Kidney (tissue), 14 donors: ENCODE results near the gene NME8. TPM values are rescaled to one million over a fixed set of nuclear protein-coding genes. Genes with fewer than 3 reads are reported as not detected.

Experiments
- DNase-seq, 5 donors: peaks; one replicate each; pipeline ENCODE4 v3.0.0-alpha.2; 2013 to 2020
- FAIRE-seq: peaks from 2 replicates; lab custom pipeline; 2012; peaks lifted over from hg19 to GRCh38; lab: Jason Lieb, UNC
- H3K27ac ChIP-seq, 2 donors: one replicate each; pipeline ENCODE4 v1.7.0; 2013; ENCODE audit warnings: low read depth in 2 of 2, low read length in 2 of 2, inconsistent platforms in 1 of 2
- H3K27me3 ChIP-seq: one replicate; pipeline ENCODE4 v1.7.1; 2013; ENCODE audit warnings: low read length, inconsistent platforms; ENCODE audit not compliant: control insufficient read depth, insufficient read depth
- H3K36me3 ChIP-seq, 3 donors: one replicate each; pipeline versions ENCODE4 v1.7.0 to v1.7.1; 2013; ENCODE audit warnings: low read length in 3 of 3, control low read depth in 1 of 3, inconsistent platforms in 1 of 3; ENCODE audit not compliant: insufficient read depth in 3 of 3, control insufficient read depth in 2 of 3
- H3K4me1 ChIP-seq, 3 donors: one replicate each; pipeline versions ENCODE4 v1.7.0 to v1.7.1; 2013; ENCODE audit warnings: low read length in 3 of 3, inconsistent platforms in 1 of 3, low read depth in 1 of 3; ENCODE audit not compliant: control insufficient read depth in 2 of 3, insufficient read depth in 2 of 3
- H3K4me3 ChIP-seq, 3 donors: one replicate each; pipeline versions ENCODE4 v1.7.0 to v1.8.1; 2013; ENCODE audit warnings: low read length in 3 of 3, control low read depth in 1 of 3, inconsistent platforms in 1 of 3
- H3K9ac ChIP-seq, 3 donors: one replicate each; pipeline versions ENCODE4 v1.7.0 to v1.7.1; 2013; ENCODE audit warnings: low read length in 3 of 3, control low read depth in 1 of 3, inconsistent platforms in 1 of 3
- H3K9me3 ChIP-seq, 3 donors: one replicate each; pipeline versions ENCODE4 v1.7.0 to v1.7.1; 2013; ENCODE audit warnings: low read length in 3 of 3, control low read depth in 1 of 3, inconsistent platforms in 1 of 3; ENCODE audit not compliant: control insufficient read depth in 2 of 3, insufficient read depth in 1 of 3
- intact Hi-C: fragments of 100-400 bp; cut with DNase I; formaldehyde crosslinking; loops from one replicate; pipeline ENCODE4 v1.11.1; 2022
- polyA plus RNA-seq: library from polyadenylated mRNA; stranded (reverse); fragments of 350-450 nt; fragmentation: Illumina TruSeq; extraction: RNeasy Lipid Tissue Mini Kit (QIAGEN cat#74804); gene quantifications from one replicate; pipeline ENCODE4 v1.2.3, GENCODE V29; 2014; ENCODE audit warnings: low read depth, low replicate concordance; ENCODE audit not compliant: insufficient read depth
- total RNA-seq: library from RNA; stranded (reverse); fragmentation: NEBNext Ultra II Directional; extraction: Animal tissue kit (Norgen Biotek cat#: 25700); gene quantifications from one replicate; pipeline ENCODE4 v1.2.1, GENCODE V29; 2021
- TF ChIP-seq, protein P1 (sequence below): IDR thresholded peaks from 3 replicates; pipeline ENCODE4 v1.5.1; 2012; ENCODE audit warnings: mild to moderate bottlenecking, moderate library complexity, borderline replicate concordance; ENCODE audit not compliant: insufficient read depth; ENCODE audit errors: extremely low read depth
- donor health status: control.
- donor health status: control.
- donor health status: control.
- donor health status: control.
- donor health status: control.
- donor health status: DM: yes; HTN: yes; CAD: no.
- donor health status: Normal renal cell carcinoma (clear cell type).

Gene NME8
- total and polyA plus RNA-seq, 2 donors from 2014 or later = 0.44 to 1.2 TPM

DNA sequence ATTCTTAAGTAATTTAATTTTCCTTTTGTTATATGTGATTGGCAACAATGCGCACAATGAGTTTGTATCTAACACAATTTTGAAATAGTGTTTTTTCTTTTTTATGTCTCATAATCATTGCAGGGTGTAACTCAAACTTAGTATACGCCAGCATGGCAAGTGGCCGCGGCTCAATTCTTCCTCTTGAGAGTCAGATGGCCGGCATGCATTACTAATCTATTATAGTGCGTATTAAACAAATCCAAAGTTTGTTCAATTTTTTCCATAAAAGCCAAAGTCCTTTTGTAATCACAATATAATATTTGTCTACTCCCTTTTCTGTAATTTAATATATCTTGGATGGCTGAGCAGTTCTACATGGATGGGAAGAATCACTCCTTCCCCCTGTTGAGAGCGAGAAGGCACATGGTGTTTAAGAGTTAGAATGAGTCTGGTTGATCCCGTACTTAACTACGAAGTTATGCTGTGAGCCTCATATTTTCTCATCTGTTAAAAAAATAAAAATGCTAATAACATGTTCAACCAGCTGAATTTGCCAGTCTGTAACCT is 84.7 kb downstream of the NME8 start:
- Histone ChIP-seq H3K4me3 (no peak overlapping the region), H3K36me3 (no peaks in the 10 kb centered on the region), H3K9ac (no peak overlapping the region), H3K4me1 (peaks cover 0 to 2% (median 0%) of the 10 kb centered on the region in 3 donors), H3K27me3 (no peaks in the 10 kb centered on the region), H3K27ac (no peak overlapping the region), H3K9me3 (peaks cover 0 to 5% (median 0%) of the 10 kb centered on the region in 3 donors)
- TF ChIP-seq, protein P1, sequence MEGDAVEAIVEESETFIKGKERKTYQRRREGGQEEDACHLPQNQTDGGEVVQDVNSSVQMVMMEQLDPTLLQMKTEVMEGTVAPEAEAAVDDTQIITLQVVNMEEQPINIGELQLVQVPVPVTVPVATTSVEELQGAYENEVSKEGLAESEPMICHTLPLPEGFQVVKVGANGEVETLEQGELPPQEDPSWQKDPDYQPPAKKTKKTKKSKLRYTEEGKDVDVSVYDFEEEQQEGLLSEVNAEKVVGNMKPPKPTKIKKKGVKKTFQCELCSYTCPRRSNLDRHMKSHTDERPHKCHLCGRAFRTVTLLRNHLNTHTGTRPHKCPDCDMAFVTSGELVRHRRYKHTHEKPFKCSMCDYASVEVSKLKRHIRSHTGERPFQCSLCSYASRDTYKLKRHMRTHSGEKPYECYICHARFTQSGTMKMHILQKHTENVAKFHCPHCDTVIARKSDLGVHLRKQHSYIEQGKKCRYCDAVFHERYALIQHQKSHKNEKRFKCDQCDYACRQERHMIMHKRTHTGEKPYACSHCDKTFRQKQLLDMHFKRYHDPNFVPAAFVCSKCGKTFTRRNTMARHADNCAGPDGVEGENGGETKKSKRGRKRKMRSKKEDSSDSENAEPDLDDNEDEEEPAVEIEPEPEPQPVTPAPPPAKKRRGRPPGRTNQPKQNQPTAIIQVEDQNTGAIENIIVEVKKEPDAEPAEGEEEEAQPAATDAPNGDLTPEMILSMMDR = no peak
- intact Hi-C loops = no loop called here
- FAIRE-seq (no peak), DNase-seq (no peak)

DNA sequence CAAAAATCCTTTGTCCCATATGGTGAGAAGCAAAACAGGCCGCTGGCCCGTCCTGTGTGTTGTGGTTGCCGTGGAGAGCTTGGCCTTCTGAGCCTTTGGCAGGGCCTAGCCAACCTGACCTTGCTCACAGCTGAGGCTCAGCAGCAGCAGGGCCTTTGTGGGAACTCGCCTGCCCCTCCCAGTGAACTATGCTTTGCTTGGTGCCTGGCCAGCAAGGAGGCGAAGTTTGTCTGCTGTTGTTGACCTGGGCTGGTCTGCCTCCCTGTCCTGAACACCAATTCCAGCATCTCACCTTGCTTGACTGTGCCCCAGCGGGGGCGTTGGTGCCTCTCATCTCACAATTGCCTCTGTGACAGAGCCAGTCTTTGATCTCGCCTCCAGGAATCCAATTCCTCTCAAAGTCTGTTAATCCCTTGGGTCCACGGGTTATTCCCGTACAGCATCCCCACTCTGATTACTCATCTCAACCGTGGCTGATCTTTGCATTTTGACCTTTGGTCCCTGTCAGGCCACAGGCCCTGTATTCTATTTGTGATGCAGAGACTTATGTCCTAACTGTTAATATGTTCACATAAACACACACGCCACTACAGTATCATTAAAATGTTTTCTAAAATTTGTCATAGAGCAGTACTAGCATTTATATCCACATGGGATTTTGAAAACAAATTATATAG is 94.7 kb downstream of the NME8 start:
- Histone ChIP-seq H3K27ac (peak overlapping the region in 1 of 2 donors; percentile 60), H3K27me3 (no peaks in the 10 kb centered on the region), H3K4me1 (peaks cover 0 to 4% (median 3%) of the 10 kb centered on the region in 3 donors), H3K9me3 (peaks cover 0 to 6% (median 0%) of the 10 kb centered on the region in 3 donors), H3K9ac (no peak overlapping the region), H3K4me3 (no peak overlapping the region), H3K36me3 (no peaks in the 10 kb centered on the region)
- intact Hi-C loops = no loop called here
- DNase-seq (peak; percentile 27 to 70 (median 46)), FAIRE-seq (no peak)
- TF ChIP-seq, protein P1 = no peak

DNA sequence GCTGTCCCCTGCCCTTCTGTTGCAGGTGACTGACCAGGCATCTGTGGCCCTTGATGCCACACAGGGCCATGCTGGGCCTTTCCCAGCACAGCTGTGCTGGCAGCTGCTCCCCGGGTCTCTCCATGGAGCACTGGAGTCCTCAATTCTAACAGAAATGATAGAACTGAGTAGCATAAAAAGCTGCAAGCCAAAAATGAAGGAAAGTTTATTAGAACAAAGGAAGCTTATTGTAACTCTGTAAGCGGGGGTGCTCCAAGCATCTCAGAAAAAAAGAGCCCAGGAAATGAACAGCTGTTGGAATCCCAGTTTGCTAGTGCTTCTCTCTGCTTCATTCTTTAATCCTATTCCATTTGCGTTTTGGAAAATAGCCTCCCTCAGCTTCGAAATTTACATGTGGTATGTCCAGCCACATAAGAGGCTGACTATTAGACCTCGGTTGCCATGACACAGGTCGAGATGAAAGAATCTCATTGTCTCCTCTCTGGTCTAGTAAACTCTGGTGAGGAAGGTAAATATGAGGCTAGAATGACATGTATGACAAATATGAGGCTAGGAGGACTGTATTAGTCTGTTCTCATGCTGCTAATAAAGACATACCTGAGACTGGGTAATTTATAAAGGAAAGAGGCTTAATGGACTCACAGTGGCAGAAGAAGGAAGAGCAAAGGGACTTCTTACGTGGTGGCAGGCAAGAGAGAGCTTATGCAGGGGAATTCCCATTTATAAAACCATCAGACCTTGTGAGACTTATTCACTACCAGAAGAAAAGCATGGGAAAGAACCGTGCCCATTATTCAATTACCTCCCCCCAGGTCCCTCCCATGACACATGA is 95.7 kb downstream of the NME8 start:
- FAIRE-seq (no peak), DNase-seq (peak in 1 of 5 donors; percentile 7)
- no peaks in the 10 kb centered on the region for H3K36me3 ChIP-seq
- H3K27ac ChIP-seq = no peak overlapping the region
- no peaks in the 10 kb centered on the region for H3K27me3 ChIP-seq
- H3K4me3 ChIP-seq = no peak overlapping the region
- H3K4me1 ChIP-seq = peaks cover 0 to 4% (median 3%) of the 10 kb centered on the region in 3 donors
- no peak overlapping the region for H3K9ac ChIP-seq
- TF ChIP-seq, protein P1 = no peak
- intact Hi-C loops = no loop called here
- H3K9me3 ChIP-seq = no peaks in the 10 kb centered on the region
